Type B pancreatic cell (in vitro differentiated cells): ENCODE results near the gene OR2L8. TPM values are rescaled to one million over a fixed set of nuclear protein-coding genes. Genes with fewer than 3 reads are reported as not detected.

ENCODE experiments used
- DNase-seq: peaks from one replicate; pipeline ENCODE4 v3.0.0; 2021; ENCODE audit warnings: mixed read lengths; ENCODE audit not compliant: unreplicated experiment; ENCODE audit errors: extremely low spot score
- H3K27ac Mint-ChIP-seq: 2 replicates; pipeline ENCODE4 v1.8.0; 2021; ENCODE audit warnings: mild to moderate bottlenecking, mixed read lengths
- H3K27me3 Mint-ChIP-seq: 2 replicates; pipeline ENCODE4 v1.8.0; 2021; ENCODE audit warnings: mixed read lengths
- H3K36me3 Mint-ChIP-seq: 2 replicates; pipeline ENCODE4 v1.8.0; 2021; ENCODE audit warnings: mixed read lengths
- H3K4me1 Mint-ChIP-seq: one replicate; pipeline ENCODE4 v1.8.0; 2021; ENCODE audit warnings: mixed read lengths; ENCODE audit not compliant: unreplicated experiment
- H3K4me3 Mint-ChIP-seq: 2 replicates; pipeline ENCODE4 v1.8.0; 2021; ENCODE audit warnings: mild to moderate bottlenecking, mixed read lengths
- H3K9me3 Mint-ChIP-seq: 2 replicates; pipeline ENCODE4 v1.8.0; 2021; ENCODE audit warnings: mixed read lengths
- CTCF ChIP-seq: fragments of 200-600 bp; sonication (generic); conservative IDR thresholded peaks from 2 replicates; pipeline ENCODE4 v1.5.0; 2021; ENCODE audit warnings: antibody characterized with exemption, mild to moderate bottlenecking
- total RNA-seq: library from RNA; stranded (reverse); gene quantifications from 2 replicates; pipeline ENCODE4 v1.2.1, GENCODE V29; 2021; ENCODE audit warnings: low replicate concordance

OR2L8 gene
- total RNA-seq, 1 donor from 2014 or later = not detected

- H3K27ac Mint-ChIP-seq = no peak overlapping the region
- peaks cover 9% of the 10 kb centered on the region for H3K9me3 Mint-ChIP-seq
- no peak overlapping the region for H3K4me3 Mint-ChIP-seq
- no peaks in the 10 kb centered on the region for H3K4me1 Mint-ChIP-seq
- no peaks in the 10 kb centered on the region for H3K27me3 Mint-ChIP-seq
- no peak for TF ChIP-seq CTCF
- no peaks in the 10 kb centered on the region for H3K36me3 Mint-ChIP-seq
- DNase-seq = no peak
These were observed 6.0 kb upstream of the OR2L8 start for GRCh38 chr1:247942624-247943023.

DNA sequence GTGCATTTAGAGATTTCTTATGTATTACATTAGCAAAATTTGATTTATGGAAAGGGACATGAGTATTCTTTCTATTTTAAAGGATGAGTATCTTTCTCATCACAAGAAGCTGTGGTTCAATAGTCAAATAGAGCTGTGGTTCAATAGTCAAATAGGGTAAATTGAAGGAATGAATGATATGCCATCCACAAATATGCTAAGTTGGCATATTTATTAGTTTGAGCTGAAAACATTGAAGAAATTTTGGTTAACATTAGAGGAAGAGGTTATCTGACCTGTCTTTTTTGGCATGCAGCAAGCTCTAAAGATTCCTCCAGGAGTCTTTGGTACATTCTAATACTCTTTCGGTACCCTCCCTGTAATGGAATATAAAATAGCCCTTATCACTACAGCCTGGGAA lies 4.8 kb downstream of the OR2L8 start:
- TF ChIP-seq CTCF = no peak
- Mint-ChIP-seq H3K4me3 (no peak overlapping the region), H3K9me3 (peaks cover 9% of the 10 kb centered on the region), H3K27me3 (no peaks in the 10 kb centered on the region), H3K4me1 (no peaks in the 10 kb centered on the region), H3K36me3 (no peaks in the 10 kb centered on the region), H3K27ac (no peak overlapping the region)
- no peak for DNase-seq

GRCh38 chr1:247961791-247962190 lies 13.1 kb downstream of the OR2L8 start:
- Mint-ChIP-seq H3K27ac (no peak overlapping the region), H3K9me3 (peaks cover 11% of the 10 kb centered on the region), H3K27me3 (no peaks in the 10 kb centered on the region), H3K36me3 (no peaks in the 10 kb centered on the region), H3K4me3 (no peak overlapping the region), H3K4me1 (no peaks in the 10 kb centered on the region)
- no peak for TF ChIP-seq CTCF
- no peak for DNase-seq

GRCh38 chr1:247962911-247963588 lies 14.4 kb downstream of the OR2L8 start:
- H3K36me3 Mint-ChIP-seq = no peaks in the 10 kb centered on the region
- no peaks in the 10 kb centered on the region for H3K4me1 Mint-ChIP-seq
- H3K27ac Mint-ChIP-seq = no peak overlapping the region
- no peak for TF ChIP-seq CTCF
- H3K4me3 Mint-ChIP-seq = no peak overlapping the region
- peaks cover 6% of the 10 kb centered on the region for H3K9me3 Mint-ChIP-seq
- no peak for DNase-seq
- H3K27me3 Mint-ChIP-seq = no peaks in the 10 kb centered on the region

DNA sequence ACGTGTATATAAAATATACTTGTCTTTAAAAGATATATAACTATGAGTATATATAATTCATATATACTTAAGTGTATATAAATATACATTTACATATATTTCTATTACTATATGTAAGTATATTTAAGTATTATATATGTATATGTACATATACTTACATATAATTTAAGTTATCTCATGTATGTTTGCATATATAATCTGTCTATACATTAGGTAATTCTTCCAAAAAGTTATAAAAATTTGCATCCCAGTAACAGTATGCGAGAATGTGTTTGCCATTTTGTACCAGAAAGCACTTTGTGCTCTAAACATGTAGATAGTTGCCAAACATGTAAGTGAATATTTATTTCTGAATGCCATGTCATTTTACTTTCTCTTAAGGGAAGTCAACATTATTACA lies 16.3 kb downstream of the OR2L8 start, which contains the start of gene OR2AK2:
OR2AK2 (plus strand) TSS at position 301 of the 400 bp plus-strand sequence. CDS start 144 bp downstream, outside the sequence.
- no peak for DNase-seq
- Mint-ChIP-seq H3K27me3 (no peaks in the 10 kb centered on the region), H3K27ac (no peak within 1 kb of the TSS), H3K36me3 (no peaks in the 10 kb centered on the region), H3K4me3 (no peak within 1 kb of the TSS), H3K4me1 (no peaks in the 10 kb centered on the region), H3K9me3 (peaks cover 6% of the 10 kb centered on the region)
- no peak for TF ChIP-seq CTCF
